NCI-H774 (cell line): Measurements from ENCODE around the gene ANTKMT.
"Not testable (repeated sequence)": the region's sequence is repeated elsewhere in the genome, so short reads cannot be mapped to it uniquely, and the experiment has no call there.

Experiments used
- DNase-seq: peaks from one replicate; lab custom pipeline; 2025; lab: John Stamatoyannopoulos, UW

ANTKMT gene

DNA sequence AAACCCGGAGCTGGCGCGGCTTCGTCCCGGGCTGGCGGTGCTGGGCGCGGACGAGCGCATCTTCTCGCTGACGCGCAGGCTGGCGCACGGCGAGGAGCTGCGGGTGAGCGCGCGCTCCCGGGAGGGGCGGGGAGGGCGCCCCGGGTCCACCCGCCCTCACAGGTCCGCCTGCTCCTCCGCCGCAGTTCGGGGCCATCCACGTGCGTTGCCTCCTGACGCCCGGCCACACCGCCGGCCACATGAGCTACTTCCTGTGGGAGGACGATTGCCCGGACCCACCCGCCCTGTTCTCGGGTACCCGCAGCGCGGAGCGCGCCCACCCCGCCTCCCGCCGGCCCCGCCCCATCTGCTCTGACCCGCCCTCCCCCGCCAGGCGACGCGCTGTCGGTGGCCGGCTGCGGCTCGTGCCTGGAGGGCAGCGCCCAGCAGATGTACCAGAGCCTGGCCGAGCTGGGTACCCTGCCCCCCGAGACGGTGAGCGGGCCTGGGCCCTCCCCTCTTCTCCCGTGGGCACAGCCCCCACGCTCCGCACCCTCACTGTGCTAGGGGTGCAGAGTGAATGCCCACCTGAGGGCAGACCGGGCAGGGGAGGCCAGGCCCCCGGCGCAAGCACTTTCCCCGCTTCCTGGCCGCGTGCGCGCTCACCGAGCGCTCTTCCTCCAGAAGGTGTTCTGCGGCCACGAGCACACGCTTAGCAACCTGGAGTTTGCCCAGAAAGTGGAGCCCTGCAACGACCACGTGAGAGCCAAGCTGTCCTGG lies 7.4 kb downstream of the ANTKMT start:
- peak; percentile 47 for DNase-seq

DNA sequence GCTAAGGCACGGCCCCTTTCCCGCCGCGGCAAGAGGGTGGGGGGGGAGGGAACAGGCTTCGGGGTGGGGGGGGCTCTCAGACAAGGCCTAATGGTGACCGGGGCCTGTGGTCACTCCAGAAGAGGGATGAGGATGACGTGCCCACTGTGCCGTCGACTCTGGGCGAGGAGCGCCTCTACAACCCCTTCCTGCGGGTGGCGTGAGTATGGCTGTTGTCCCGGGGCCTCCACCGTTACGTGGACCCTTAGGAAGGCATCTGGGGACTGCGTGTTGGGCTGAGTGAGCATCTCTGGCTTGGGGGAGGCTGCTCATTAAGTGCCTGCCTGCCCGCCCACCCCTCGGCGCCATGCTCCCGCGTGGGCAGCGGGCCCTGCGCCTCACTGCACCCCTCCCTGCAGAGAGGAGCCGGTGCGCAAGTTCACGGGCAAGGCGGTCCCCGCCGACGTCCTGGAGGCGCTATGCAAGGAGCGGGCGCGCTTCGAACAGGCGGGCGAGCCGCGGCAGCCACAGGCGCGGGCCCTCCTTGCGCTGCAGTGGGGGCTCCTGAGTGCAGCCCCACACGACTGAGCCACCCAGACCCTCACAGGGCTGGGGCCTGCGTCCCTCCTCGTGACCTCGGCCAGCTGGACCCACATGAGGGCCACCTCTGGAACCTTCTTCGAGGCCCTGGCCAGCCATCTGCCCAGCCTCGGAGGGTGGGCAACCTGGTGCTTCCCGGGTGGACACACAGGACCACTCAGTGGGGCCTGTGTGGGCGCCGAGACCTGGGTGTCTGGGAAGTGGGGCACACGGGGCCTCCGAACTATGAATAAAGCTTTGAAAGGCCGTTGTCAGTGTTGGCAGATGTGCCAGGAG lies 8.2 kb downstream of the ANTKMT start:
- no peak for DNase-seq

GRCh38 chr16:729768-730665 lies 9.1 kb downstream of the ANTKMT start:
- no peak for DNase-seq

DNA sequence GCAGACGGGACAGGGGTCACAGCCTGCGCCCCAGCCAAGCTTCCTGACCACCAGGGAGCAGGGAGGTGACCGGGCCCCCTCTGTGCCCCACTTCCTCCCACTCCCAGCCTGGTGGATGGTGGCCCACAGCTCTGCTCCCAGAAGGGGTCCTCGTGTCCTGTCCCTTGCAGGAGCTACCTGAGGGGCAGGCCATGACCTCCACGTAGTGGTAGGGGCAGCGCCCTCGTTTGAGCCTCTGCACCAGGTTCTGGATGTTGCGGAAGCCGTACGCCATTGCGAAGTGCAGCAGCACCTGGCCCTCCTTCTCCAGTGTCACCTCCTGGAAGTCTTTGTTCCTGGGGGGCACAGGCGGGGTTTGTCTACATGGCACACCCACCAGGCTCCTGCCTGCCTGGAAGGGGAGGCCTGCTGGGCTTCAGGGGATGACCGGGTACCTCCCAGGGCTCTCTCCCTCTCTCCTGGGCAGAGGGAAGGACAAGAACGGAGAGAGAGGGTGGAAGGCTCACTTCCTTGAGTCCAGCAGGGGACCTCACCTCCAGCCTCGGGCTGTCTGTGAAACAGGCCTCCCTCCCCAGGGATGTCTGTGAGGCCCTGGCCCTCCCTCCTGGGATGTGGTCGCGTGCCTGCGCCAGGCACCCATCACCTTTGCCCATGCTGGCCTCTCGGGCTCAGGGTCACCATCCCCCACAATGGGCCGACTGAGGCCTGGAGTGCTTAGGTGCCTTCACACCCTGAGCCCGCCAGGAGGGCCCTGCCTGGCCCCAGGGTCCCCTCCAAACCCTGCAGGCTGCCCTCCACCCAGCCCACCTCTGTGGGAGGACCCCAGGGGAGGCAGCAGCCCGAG lies 9.9 kb downstream of the ANTKMT start:
- DNase-seq, result no peak

DNA sequence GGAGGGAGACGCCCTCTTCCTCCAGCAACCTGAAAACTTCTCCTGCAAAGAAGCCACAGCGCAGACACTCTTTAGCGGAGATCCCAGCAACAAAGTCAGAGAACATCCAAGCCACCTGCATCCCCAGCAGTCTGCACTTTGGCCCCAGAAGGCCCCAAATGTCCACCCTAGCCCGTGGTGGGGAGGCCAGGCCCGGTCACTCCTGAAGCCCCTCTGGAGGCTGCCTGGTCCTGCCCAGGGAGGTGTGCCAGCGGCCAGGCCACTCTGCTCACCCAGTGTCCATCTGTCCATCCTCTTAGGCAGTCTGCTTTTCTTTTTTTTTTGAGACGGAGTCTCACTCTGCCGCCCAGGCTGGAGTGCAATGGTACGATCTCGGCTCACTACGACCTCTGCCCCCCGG lies 11.4 kb downstream of the ANTKMT start:
- DNase-seq, result no peak

DNA sequence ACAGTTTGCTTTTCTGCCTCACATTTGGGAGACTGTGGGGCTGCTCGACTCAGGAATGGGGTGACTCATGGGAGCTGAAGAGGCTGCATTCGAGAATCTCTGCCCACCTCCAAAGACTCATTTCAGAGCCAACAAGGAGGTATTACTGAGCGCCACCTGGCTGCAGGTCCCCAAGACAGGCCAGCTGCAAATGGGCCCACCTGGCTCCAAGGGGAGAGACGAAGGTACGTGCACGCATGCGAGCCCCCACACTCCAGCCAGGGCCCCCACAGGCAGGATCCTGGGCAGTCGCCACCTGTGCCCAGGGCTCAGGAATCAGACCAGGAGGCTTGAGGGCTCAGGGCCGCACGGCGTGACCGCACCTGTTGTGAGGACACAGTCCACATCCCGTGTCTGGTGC lies 12.0 kb downstream of the ANTKMT start:
- no peak for DNase-seq

GRCh38 chr16:733382-734207 lies 12.6 kb downstream of the ANTKMT start:
- DNase-seq, result no peak

DNA sequence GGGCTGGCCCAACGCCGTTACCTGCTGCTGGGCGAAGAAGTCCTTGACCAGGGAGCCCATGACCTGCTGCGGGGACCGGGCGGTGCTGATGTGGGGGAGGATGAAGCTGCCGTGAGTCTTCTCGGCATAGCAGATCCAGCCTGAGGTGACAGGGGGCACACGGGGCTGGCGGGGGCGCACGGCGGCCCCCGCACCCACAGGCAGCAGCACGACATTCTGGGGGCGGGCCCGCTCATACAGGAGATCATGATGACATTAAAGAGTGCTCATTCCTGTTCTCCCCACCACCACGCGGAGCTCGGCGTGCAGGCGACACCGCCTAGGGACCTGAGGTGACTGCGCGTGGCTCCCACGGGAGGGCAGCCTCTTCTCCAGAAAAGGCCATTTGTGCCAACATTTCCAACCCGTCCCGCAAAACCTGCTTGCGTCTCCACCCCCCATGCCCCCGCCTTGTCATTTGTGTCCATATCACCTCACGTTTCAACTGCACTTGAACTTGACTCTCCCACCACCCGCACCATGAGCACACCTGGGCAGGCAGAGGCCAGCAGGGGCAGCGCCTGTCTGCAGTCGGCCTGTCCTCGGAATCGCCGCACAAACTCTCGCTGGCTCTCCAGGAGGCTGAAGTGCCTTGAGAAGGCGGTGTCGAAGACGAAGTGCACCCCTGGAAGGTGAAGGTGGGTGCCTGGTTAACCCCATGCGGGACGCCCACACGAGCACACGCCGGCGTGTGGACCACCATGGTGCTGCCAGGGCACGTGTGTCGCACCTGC lies 13.4 kb downstream of the ANTKMT start:
- DNase-seq, result no peak

DNA sequence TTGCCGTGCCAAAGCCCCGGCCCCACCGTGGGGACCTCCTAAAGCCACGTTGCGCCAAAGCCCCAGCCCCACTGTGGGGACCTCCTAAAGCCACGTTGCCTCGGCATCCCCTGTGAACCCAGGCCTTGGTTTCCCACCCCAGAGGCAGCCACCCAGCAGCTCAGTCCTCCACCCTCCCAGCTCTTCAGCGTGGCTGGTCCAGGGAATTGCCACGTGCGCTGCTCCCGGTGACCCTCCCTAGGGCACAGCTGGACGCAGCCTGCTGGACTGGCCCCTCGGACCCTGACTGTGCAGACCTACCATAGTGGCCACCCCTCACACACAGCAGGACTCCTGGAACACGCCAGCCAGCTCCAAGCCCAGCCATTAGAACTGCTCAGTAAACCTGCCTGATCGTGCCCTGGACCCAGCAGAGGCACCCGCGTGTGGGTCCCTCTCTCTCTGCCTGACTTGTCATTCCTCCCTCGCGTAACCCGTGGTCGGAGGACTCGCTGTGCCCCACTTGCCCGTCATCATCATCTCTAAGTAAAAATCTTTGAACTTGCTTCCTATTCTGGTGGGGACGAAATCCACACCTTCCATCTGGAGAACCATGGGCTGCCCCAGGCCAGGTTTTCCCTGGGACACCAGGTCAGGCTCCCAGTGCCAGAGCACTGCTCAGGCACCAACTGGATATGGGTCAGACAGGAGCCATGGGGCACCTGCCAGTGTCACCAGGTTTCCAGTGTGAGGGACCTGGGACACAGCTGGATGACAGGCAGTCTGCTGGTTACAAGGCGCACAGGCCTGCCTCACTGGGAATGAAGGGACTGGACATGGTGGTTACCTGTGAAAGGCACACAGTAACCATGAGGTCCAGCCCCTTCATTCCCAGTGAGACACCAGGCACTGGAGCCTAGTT lies 14.3 kb downstream of the ANTKMT start:
- no peak for DNase-seq

GRCh38 chr16:735982-736453 lies 15.1 kb downstream of the ANTKMT start:
- no peak for DNase-seq

- no peak for DNase-seq
Observed at GRCh38 chr16:736936-737481, 16.1 kb downstream of the ANTKMT start.

DNA sequence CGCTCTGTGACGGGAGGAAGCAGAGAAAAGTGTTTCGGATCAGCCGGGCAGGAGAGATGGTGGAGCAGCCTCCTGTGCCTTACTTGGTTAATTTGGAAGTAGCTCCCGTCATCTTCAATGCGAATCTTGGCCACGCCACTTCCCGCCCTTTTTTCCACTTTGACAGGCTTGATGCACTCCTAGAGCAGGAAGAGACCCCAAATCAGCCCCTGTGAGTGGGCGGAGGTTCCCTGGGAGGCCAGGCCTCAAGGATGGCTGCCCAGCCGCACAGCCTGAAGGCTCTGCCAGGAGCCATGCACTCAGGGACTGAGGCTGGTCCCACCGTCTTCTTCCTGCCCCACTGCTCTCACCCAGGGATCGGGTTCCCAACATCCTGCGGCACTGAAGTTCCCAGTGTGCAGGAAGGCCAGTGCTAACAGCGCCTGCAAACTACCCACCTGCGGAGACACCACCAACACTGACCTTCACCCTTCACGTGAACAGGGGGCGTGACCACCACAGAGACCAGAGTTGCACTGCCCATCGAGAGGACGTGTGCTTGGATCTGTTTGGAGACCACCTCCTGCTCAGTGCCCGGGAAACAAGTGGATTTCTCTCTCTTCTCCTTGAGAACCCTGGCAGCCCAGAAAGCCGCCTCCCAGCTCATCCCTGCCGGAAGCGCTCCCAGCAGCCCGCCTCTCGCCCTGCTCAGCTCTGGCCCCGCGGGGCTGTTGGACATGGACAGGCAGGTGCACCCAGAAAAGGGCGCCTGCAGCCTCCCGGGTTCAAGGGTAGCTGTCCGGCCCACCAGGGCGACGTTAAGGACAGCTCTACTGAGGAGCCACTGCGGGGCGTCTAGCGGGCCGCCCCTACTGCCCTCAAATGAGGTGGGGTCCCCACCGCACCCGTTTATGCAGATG lies 18.9 kb downstream of the ANTKMT start:
- DNase-seq, result no peak

GRCh38 chr16:740459-740763 lies 19.5 kb downstream of the ANTKMT start:
- no peak for DNase-seq

DNA sequence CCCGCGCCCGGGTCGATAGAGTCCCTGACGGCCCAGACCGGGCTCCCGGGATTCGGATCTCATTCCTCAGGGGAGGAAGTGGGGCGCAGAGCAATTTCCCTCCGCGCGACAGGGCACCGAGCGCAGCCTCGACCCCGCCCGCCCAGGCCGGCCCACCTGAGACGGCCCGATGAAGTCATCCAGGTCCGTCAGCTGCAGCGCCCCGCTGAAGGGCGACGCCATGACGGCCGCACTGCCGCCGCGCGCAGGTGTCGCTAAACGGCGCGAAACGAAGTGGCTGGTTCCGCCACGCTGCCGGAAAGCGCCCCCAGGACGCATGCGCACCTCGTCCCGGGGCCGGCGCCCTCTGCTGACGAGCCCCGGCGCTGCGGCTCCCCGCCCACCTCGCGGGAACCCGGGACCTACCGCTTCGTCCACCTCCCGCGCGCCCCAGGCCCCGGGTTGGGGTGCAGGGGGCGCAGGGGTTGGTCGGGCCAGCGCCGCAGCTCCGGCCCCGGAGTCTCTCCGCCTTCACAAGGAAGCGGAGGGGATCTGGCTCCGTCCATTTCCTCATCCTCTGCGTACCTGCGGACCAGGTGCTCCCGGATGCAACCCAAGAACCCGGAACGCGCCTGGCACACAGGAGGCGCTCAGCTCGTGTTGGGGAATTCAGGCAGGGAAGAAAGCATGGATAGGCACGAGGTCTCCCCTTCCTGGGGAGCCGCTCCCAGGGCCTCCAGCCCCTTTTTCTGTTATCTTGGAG lies 20.0 kb downstream of the ANTKMT start, which contains the start of gene CIAO3:
TSS of gene CIAO3 (minus strand) at position 234 of the 742 bp plus-strand sequence. CDS start at position 222, 12 bp downstream.
- DNase-seq, result peak; percentile 72

GRCh38 chr16:741986-742629 lies 21.2 kb downstream of the ANTKMT start:
- DNase-seq, result no peak

DNA sequence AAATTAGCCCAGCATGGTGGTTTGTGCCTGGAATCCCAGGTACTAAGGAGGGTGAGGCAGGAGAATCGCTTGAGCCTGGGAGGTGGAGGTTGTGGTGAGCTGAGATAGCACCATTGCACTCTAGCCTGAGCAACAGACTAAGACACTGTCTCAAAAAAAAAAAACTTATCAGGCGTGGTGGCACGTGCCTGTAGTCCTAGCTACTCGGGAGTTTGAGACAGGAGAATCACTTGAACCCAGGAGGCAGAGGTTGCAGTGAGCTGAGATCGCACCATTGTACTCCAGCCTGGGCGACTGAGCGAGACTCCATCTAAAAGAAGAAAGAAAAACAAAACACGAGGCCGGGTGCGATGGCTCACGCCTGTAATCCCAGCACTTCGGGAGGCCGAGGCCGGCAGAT lies 21.9 kb downstream of the ANTKMT start:
- not testable (repeated sequence) for DNase-seq
